Esophagus squamous epithelium (tissue), 5 donors: ENCODE results near the gene PPP1R3G. TPM values are rescaled to one million over a fixed set of nuclear protein-coding genes. Genes with fewer than 3 reads are reported as not detected.

Experiments used
- DNase-seq: peaks from one replicate; lab custom pipeline; 2025; lab: John Stamatoyannopoulos, UW
- H3K27ac ChIP-seq, 4 donors: fragments of 200-600 bp; sonication (generic); one replicate each; pipeline ENCODE4 v1.5.1; 2016 to 2019; ENCODE audit warnings: mild to moderate bottlenecking in 1 of 4
- H3K27me3 ChIP-seq, 4 donors: fragments of 200-600 bp; sonication (generic); 1 replicate in 3 of 4; 2 replicates in 1 of 4; pipeline versions ENCODE4 v1.5.1 to v1.6.0; 2017 to 2021; ENCODE audit warnings: antibody characterized with exemption in 1 of 4
- H3K36me3 ChIP-seq, 3 donors: fragments of 200-600 bp; sonication (generic); one replicate each; pipeline ENCODE4 v1.5.1; 2016 to 2019
- H3K4me1 ChIP-seq, 3 donors: fragments of 200-600 bp; sonication (generic); one replicate each; pipeline ENCODE4 v1.5.1; 2017 to 2019
- H3K4me3 ChIP-seq, 4 donors: fragments of 200-600 bp; sonication (generic); 1 replicate in 3 of 4; 2 replicates in 1 of 4; pipeline ENCODE4 v1.5.1; 2016 to 2019; ENCODE audit warnings: mild to moderate bottlenecking in 2 of 4, moderate library complexity in 1 of 4
- H3K9me3 ChIP-seq, 3 donors: fragments of 200-600 bp; sonication (generic); one replicate each; pipeline ENCODE4 v1.5.1; 2016 to 2019
- POLR2A ChIP-seq, 4 donors: fragments of 450-650 bp; IDR thresholded peaks; one replicate each; pipeline ENCODE4 v1.6.1; 2017; ENCODE audit warnings: antibody characterized with exemption in 4 of 4, mild to moderate bottlenecking in 4 of 4, moderate library complexity in 3 of 4
- WGBS, 2 donors: methylation state at CpG; one replicate each; pipeline ENCODE4 v1.1.5; 2018; 5-methylcytosine and 5-hydroxymethylcytosine counted together
- intact Hi-C: fragments of 100-400 bp; cut with DNase I; formaldehyde crosslinking; loops from one replicate; pipeline ENCODE4 v1.15.0; 2022
- total RNA-seq, 4 donors: library from RNA; depleted of rRNA; stranded (reverse); fragments of >200 nt; gene quantifications; one replicate each; pipeline ENCODE4 v1.1.0, GENCODE V29; 2016
- TF ChIP-seq, protein P1 (sequence below), 6 experiments: fragments of 450-650 bp in 4 of 6; fragments of 200-600 bp in 2 of 6; sonication (generic) in 2 of 6; IDR thresholded peaks; one replicate each; pipeline ENCODE4 v1.5.1; 2016 to 2019; ENCODE audit warnings: antibody characterized with exemption in 6 of 6, mild to moderate bottlenecking in 4 of 6, moderate library complexity in 4 of 6
- donor health status: DM: yes; HTN: yes; CAD: no.

PPP1R3G gene
- total RNA-seq, 4 donors from 2014 or later: 1.1 to 3.0 (median 1.6) TPM

DNA sequence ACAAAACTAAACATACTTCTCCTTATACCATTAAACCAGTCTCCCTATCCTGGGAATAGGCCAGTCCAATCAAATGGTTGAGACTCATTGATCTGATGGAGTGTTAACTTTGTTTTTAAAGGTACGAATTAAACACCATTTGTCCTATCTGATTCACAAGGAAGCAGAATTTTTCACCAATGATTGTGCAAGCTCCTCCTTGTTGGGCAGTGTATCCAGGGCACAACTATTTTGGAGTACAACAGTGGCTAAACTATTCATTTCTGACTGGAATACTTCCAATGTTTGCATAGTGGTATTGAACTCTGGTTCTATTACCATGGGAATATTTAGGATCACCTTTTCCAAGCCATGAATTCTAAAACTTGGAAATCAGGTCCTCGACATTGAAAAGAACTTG lies 5.4 kb upstream of the PPP1R3G start:
- 69 to 80% methylated on average over 2 of the region's 2 CpGs for WGBS, 2 donors
- DNase-seq: no peak
- intact Hi-C loops: no loop called here
- Histone ChIP-seq H3K36me3 (no peaks in the 10 kb centered on the region), H3K27ac (no peak overlapping the region), H3K27me3 (peaks cover 0 to 10% (median 0%) of the 10 kb centered on the region in 4 donors), H3K4me1 (peaks cover 8 to 32% (median 9%) of the 10 kb centered on the region in 3 donors), H3K9me3 (no peaks in the 10 kb centered on the region), H3K4me3 (no peak overlapping the region)
- TF ChIP-seq, protein P1, sequence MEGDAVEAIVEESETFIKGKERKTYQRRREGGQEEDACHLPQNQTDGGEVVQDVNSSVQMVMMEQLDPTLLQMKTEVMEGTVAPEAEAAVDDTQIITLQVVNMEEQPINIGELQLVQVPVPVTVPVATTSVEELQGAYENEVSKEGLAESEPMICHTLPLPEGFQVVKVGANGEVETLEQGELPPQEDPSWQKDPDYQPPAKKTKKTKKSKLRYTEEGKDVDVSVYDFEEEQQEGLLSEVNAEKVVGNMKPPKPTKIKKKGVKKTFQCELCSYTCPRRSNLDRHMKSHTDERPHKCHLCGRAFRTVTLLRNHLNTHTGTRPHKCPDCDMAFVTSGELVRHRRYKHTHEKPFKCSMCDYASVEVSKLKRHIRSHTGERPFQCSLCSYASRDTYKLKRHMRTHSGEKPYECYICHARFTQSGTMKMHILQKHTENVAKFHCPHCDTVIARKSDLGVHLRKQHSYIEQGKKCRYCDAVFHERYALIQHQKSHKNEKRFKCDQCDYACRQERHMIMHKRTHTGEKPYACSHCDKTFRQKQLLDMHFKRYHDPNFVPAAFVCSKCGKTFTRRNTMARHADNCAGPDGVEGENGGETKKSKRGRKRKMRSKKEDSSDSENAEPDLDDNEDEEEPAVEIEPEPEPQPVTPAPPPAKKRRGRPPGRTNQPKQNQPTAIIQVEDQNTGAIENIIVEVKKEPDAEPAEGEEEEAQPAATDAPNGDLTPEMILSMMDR (IDR thresholded peaks at IDR 0.05): no peak
- no peak for TF ChIP-seq POLR2A (IDR thresholded peaks at IDR 0.05)

- 46 to 60% methylated on average over 2 to 3 of the region's 3 CpGs for WGBS, 2 donors
- intact Hi-C loops: no loop called here
These were observed 4.6 kb upstream of the PPP1R3G start for GRCh38 chr6:5080574-5080973.

GRCh38 chr6:5081182-5081581 lies 4.0 kb upstream of the PPP1R3G start:
- Histone ChIP-seq H3K9me3 (no peaks in the 10 kb centered on the region), H3K4me3 (no peak overlapping the region), H3K36me3 (no peaks in the 10 kb centered on the region), H3K4me1 (peaks cover 11 to 47% (median 14%) of the 10 kb centered on the region in 3 donors), H3K27me3 (peaks cover 0 to 25% (median 0%) of the 10 kb centered on the region in 4 donors), H3K27ac (no peak overlapping the region)
- 93 to 100% methylated on average over 1 to 2 of the region's 3 CpGs for WGBS, 2 donors
- intact Hi-C loops: no loop called here
- DNase-seq: no peak
- TF ChIP-seq POLR2A (IDR thresholded peaks at IDR 0.05): no peak

More at GRCh38 chr6:5080574-5080973, 4.6 kb upstream of the PPP1R3G start:
- Histone ChIP-seq H3K27me3 (peaks cover 0 to 19% (median 0%) of the 10 kb centered on the region in 4 donors), H3K4me3 (no peak overlapping the region), H3K27ac (no peak overlapping the region), H3K9me3 (no peaks in the 10 kb centered on the region), H3K36me3 (no peaks in the 10 kb centered on the region), H3K4me1 (peaks cover 9 to 41% (median 9%) of the 10 kb centered on the region in 3 donors)
- no peak for DNase-seq
- TF ChIP-seq, protein P1 (IDR thresholded peaks at IDR 0.05): no peak
- TF ChIP-seq POLR2A (IDR thresholded peaks at IDR 0.05): no peak

DNA sequence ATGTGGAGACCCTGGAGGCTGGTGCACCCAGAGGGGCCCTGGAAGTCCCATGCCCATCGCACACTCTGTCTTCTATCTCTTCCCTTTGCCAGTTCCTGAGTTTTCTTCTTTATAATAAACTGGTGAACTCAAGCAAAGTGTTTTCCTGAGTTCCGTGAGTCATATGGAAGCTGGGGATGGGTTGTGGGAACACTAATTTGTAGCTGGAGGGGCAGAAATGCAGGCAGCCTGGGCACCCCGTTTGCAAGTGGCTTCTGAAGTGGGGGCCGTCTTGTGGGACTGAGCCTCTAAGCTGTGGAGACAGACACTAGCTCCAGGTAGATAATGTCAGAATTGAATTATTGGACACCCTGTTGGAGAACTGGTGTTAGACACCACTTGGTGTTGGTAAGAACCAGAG lies 3.2 kb upstream of the PPP1R3G start:
- Histone ChIP-seq H3K27me3 (peaks cover 0 to 33% (median 0%) of the 10 kb centered on the region in 4 donors), H3K4me3 (no peak overlapping the region), H3K36me3 (no peaks in the 10 kb centered on the region), H3K4me1 (peaks cover 15 to 54% (median 17%) of the 10 kb centered on the region in 3 donors), H3K9me3 (no peaks in the 10 kb centered on the region), H3K27ac (peak overlapping the region in 3 of 4 donors; percentile 43 to 80 (median 51))
- no peak for TF ChIP-seq POLR2A (IDR thresholded peaks at IDR 0.05)
- TF ChIP-seq, protein P1 (IDR thresholded peaks at IDR 0.05): no peak
- DNase-seq: no peak
- intact Hi-C loops: no loop called here
- 26 to 72% methylated on average over 3 of the region's 4 CpGs for WGBS, 2 donors

- intact Hi-C loops: no loop called here
- WGBS, 2 donors: 57 to 60% methylated on average over 10 to 12 of the region's 12 CpGs
- Histone ChIP-seq H3K4me1 (peaks cover 15 to 62% (median 17%) of the 10 kb centered on the region in 3 donors), H3K9me3 (no peaks in the 10 kb centered on the region), H3K27ac (peak overlapping the region; percentile 7 to 83 (median 62)), H3K4me3 (no peak overlapping the region), H3K36me3 (no peaks in the 10 kb centered on the region), H3K27me3 (peaks cover 0 to 40% (median 0%) of the 10 kb centered on the region in 4 donors)
- DNase-seq: no peak
- no peak for TF ChIP-seq POLR2A (IDR thresholded peaks at IDR 0.05)
- TF ChIP-seq, protein P1 (IDR thresholded peaks at IDR 0.05): no peak
These were observed 2.4 kb upstream of the PPP1R3G start for GRCh38 chr6:5082487-5083306.
